GM18499 (cell line): ENCODE data around the gene SLC25A13.
"Not testable (repeated sequence)": the region's sequence is repeated elsewhere in the genome, so short reads cannot be mapped to it uniquely, and the experiment has no call there.

Experiments
- ATAC-seq: cut with Tn5 transposase; IDR thresholded peaks from one replicate; pipeline ENCODE4 v1.9.1; 2021; ENCODE audit warnings: moderate number of reproducible peaks; ENCODE audit not compliant: insufficient read depth, unreplicated experiment

SLC25A13 gene

DNA sequence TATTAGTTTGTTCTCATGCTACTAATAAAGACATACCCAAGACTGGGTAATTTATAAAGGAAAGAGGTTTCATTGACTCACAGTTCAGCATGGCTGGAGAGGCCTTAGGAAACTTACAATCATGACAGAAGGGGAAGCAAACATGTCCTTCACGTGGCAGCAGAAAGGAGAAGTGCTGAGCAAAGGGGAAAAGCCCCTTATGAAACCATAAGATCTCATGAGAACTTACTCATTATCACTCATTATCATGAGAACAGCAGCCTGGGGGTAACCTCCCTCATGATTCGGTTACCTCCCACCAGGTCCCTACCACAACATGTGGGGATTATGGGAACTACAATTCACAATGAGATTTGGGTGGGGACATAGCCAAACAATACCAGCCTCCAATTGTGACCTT, 4.9 kb upstream of the SLC25A13 start:
- not testable (repeated sequence) for ATAC-seq

DNA sequence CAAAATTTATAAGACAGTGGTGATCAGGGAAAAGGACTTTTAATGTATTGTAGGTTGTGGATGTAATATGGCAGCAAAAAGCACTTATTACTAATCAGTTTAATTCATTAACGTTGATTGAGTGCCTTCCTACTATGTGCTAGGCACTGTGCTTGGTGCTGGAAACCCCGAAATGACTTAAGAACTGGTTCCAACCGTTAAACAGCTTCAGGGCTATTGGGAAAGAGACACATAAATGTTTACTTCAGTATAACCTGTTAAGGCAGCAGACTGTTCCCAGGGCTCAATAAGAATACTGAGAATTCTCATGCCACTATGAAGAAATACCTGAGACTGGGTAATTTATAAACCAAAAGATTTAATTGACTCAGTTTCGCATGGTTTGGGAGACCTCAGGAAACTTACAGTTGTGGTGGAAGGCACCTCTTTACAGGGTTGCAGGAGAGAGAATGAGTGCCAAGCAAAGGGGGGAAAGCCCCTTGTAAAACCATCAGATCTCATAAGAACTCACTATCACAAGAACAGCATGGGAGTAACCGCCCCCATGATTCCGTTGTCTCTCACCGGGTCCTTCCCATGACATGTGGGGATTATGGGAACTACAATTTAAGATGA, 1.1 kb upstream of the SLC25A13 start:
- no peak for ATAC-seq

DNA sequence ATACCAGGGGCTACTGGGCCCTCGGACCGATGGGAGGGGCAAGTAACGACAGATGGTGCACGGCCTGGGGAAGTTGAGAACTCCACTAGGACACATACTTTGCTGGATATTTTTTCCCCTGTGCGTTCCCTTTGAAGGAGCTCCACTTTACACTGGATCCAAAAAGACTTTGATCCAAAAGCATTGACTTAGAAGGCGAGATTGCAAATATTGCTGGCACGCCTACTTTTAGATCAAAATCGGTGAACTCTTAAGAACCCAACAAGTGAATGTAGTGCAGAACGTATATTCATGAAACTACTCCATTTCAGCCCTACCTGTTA, 436 bp upstream of the SLC25A13 start:
- ATAC-seq = peak; percentile 5

DNA sequence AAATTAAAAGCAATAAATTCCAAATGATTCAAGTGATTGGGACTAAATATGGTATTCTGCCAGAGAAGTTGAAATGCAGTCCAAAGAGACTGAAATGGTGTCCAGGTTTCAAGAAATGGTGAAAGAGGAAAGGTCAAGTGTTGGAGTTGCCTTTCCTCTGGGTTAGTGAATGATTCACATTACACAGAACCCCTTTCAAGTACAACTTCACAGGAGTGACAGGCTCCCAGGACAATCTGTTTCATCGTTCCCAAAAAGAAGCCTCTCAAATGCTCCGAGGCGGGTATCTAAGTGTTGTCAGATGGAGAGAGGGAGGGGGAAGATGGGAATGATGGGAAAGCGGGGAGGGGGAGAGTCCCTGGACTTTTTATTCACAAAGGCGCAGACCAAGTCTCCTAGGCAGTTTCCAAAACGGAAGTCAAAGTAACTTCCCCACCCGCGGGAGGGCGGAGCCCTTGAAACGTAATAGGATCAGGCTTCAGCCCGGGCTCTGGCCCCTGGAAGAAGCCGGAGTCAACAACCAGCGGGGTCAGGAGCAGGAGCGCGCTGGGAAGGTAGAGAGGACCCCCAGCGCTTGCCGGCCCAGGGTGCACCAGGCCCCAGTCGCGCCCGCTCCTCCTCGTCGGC, 754 bp downstream of the SLC25A13 start:
- peak; percentile 26 for ATAC-seq

DNA sequence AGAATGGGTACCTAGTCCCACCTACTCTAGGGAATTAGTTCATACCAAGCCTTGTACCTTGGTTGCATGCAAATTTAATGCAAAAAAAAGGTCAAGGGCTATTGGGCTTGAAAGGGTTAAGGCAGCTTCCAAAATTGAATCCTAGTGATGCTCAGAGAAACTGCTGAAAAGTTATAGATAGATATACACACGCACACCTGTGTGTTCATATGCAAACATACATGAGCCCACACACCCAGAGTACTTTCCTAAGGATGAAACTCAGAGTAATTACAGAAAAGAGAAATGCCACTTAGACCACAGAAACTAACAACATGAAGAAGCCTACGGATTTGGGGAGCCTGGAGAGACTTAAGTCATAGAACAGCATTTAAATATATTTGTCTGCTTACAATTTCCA, 1.5 kb downstream of the SLC25A13 start:
- ATAC-seq = peak; percentile 44

DNA sequence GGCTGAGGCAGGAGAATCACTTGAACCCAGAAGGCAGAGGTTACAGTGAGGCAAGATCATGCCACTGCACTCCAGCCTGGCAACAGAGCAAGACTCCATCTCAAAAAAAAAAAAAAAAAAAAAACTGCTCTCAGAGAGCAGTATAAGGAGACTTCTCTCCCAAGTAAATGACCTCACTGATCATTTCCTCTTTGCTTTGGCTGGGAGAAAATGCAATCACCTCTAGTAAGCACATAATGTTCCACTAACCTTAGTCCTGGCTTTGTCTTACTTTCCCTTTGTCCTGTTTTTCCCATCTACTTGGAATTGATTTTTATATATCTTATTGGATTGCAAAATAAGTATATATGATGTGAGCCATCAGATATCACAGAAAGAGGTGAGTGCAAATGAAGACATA, 2.5 kb downstream of the SLC25A13 start:
- ATAC-seq = no peak

DNA sequence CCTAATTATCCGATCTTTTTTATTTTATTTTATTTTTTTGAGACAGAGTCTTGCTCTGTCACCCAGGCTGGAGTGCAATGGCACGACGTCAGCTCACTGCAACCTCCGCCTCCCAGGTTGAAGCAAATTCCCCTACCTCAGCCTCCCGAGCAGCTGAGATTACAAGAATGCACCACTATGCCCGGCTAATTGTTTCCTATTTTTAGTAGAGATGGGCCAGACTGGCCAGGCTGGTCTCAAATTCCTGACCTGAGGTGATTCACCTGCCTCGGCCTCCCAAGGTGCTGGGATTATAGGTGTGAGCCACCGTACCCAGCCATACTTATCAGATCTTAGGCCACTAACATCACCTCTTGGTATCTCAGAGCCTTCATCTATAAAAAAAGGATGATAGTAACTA, 4.9 kb downstream of the SLC25A13 start:
- no peak for ATAC-seq

DNA sequence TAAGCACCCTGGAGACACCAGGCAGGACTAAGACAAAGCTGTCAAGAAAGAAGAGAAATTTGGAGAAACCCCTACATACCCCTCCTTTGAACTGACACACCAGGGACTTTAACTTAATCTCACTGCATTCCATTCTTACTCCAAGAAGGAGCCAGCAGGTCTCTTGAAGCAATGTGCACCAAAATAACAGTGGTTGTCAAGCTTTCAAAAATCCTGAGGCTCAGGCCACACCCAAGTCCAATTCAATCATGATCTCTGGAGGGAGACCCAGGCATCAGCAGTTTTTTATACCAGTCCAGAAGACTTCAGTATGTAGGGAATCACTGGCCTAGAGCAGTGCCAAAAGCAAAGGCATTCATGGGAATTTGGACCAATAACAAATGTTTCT, 6.8 kb downstream of the SLC25A13 start:
- no peak for ATAC-seq

DNA sequence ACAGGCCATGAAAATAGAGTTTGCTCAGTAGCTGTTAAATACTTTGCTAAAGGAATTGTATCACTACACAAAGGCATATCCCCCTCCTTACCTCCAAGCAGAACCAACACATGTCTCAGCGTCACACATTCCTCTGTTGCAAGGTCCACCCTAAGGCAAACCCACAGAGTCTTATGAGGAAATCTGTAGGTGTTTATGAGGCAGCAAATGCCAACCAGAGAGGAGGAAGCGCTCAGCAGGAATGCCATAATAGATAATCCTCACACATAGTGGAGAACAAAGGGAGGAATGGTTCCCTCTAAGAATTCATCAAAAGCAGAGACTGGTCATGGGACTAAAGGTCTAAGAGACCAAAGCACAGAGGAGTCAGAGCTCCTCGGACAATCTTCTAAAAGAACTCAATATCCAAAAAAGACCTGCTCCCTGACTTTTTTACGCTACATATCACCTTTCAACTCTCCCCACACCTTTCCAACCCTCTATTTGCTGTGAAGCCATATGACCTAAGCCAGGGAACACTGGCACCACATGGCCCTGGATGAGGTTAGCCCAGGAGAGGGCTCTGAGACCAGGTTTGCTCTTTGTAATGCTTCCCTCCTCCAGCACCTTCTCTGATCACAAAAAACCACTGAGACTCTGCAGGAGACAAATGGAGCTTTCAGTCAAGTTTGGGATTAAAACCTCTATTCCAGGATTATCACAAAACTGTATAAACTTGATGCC, 7.3 kb downstream of the SLC25A13 start:
- no peak for ATAC-seq

DNA sequence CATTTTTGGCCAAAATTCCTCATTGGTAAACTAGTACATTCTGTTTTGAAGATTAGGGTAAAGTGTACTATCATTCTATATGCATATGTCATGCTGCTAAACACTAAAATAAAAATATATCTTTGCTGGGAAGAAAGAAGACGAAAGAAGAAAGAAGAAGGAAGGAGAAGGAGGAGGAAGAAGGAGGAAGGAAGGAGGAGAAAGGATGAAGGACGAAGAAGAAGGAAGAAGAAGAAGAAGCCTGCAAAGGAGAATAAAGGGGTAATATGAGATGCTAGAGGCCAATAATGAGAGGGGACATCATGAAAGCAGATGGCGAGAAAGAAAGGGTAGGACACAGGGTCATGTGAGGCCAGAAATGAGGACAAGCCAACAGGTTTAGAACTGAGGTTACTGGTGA, 8.0 kb downstream of the SLC25A13 start:
- ATAC-seq = no peak

DNA sequence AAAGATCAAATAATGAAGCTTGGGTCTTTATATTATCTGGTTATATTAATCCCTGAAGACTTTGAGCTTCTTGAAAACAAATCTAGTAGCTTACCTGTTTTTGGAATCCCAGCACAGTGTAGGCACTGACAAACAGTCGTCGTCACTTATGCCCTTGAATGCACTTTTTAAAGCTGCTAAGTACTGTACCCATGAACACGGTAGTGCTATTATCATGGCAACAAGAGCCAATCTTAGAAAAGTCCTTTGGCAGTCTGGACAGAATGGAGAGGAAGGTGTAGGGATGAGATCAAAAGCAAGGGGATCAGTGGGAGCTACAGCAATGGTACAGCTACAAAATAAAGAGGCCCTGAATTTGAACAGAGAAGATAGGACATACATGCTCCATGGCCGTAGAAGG, 9.4 kb downstream of the SLC25A13 start:
- no peak for ATAC-seq

DNA sequence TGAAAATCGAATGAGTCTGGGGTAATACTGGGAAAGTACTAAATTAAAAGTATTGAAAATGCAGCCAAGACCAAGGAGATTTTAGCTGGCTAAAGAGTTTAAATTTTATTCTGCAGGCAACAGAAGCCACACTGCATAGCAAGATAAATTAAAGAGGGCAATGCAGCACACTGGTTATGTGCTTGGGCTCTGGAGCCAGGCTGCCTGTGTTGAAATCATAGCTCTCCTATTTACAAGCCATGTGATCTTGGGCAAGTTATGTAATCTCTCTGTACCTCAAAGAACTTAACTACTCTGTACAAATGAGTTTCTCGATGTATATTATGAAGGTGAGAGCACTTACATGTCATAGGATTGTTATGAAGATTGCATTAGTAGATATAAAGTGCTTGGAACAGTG, 9.9 kb downstream of the SLC25A13 start:
- no peak for ATAC-seq

DNA sequence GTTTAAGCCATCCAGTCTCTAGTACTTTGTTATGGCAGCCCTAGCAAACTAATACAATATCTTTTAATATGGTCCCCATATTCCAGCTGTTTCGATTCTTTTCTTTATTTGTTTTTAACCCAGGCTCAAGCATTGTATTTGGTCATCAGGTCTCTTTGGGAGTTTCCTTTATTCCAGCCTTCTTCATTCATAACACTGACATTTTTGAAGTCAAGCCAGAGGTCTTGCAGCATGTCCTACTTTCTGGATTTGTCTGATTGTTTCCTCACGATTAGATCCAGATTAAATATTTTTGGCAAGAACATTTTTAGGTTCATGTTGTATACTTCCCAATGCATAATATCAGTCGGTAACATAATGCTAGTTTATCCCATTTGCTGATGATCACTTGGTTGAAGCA, 11.8 kb downstream of the SLC25A13 start:
- no peak for ATAC-seq

DNA sequence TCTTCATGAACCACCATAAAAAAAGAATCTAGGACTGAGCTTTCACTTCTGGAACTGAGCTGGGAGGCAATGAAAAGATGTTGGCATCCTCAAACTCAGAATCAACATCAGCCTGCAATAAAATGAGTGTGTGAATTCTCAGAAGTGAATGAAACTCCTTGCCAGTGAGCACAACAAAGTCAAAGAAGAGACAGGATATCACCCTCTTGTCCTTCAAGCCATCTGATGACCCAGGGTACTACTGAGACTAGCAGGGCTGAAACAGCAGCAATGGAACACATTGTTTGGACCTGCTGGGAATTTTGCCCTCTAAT, 13.0 kb downstream of the SLC25A13 start:
- ATAC-seq = no peak

DNA sequence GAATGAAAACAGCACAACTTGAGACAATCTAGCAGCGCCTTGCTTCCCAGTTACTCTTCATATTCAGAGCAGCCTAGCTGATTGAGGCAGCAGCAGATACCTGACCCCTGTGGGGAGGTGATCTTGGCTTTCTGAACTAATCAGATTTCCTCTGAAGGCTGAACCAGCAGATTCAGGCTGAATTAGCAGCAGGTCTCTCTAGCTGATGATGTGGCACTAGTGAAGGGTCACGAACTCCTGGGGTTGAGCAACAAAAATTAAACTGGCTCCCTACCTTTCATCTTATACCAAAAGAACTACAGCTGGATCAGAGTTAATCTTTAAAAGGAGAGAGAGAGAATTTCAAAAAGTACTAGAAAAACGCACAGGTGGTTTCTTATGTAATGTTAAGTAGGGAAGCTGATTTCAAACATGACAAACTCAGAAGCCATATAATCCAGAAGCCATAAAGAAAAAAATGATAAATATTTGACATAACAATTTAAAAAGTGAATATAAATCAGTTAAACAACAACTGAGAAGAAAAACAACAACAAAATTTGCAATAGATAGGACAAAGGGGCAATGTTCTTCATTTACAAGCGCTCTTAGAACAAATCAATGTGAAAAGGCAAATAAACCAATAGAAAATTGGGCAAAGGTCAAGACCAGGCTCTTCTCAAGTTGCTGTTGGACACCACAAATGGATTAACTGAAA, 13.5 kb downstream of the SLC25A13 start:
- no peak for ATAC-seq

DNA sequence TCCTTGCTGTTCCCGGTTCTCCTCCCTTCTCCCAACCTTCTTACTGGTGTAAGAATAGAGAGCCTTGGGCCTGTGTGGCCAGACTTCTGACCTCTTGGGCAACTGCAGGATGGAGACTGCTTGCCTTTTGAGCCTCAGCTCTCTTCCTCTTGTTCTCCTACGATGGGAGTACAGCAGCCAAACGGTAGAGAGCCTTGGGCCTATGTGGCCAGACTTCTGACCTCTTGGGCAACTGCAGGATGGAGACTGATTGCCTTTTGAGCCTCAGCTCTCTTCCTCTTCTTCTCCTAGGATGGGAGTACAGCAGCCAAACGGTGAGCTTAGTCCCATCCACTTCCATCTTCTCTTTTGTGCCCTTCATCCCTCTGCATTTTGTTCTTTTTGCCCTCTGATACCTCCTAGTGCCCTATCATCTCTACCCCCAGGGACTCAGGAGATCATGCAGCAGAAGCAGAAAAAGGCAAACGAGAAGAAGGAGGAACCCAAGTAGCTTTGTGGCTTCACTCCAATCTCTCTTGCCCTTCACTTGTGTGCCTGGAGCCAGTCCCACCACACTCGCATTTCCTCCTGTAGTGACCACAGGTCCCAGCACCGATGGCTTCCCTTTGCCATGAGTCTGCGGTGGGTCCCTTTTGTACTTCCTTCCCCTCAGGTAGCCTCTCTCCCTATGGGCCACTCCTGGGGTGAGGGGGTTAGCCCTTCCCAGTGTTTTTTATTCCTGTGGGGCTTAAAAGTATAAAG, 15.3 kb downstream of the SLC25A13 start:
- ATAC-seq = no peak

DNA sequence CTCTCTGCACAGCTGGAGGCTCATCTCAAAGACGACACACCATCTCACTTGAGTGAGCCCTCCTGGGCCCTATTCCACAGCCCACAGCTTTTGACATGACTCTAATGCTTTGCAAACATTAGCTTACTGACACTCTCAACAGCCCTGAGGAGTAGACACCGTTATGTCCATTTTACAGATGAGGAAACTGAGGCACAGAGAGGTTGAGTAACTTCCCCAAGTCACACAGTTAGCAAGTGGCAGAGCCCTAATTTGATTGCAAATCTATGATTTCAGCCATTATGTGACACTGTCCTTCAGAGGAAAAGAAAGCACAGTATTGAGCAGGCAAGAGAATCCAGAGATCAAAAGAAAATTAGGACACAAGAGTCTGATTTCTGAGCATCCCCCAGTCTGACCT, 16.0 kb downstream of the SLC25A13 start:
- ATAC-seq = no peak

DNA sequence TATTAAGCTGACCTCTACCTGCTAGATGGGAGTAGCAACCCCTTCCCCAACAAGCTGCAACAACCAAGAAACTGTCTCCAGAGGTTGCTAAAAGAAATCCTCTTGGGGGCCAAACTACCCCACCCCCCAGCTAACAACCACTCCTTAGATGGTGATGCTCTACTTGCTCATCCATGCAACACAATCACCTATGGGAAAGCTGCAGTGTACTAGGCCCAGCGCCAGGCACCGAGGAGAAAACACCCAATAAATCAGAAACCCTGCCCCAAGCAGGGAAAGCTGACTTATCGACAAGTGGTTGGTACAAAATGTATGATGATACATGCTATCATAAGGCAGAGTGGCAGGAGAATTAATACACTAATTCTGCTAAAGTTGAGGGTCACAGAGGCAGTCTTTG, 17.3 kb downstream of the SLC25A13 start:
- no peak for ATAC-seq

DNA sequence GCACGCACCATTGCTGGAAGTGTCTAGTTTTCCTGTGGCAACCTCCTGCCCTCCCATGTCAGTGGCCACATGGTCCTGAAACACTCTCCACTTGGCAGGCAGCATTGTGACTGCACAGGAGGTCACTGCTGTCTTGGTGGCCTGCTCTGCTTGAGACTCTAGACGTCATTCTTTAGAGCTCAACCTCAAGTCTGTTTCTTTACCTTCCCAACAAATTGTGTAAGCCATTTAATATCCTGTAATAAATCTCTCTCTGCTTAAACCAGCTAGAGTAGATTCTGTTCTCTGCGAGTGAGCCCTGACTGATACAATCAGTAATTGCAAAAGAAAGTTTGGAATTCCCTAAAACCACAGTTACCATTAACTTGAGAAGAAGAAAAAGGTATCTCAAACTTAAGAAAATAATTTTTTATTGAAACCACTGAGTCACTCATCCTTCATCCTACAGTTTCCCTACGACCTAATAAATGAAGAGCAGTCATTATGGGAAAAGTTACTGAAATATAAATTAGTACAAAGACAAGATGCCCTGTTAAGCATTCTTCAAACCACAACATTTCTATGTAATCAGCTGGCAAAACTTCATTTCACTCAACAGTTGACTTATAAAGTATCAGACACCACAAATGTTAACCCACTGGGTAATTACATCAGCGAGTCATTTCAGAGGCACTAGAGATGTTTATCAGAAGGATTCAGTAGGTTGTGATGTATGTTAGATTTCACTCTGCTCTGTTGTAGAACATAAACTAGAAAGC, 18.0 kb downstream of the SLC25A13 start:
- no peak for ATAC-seq

DNA sequence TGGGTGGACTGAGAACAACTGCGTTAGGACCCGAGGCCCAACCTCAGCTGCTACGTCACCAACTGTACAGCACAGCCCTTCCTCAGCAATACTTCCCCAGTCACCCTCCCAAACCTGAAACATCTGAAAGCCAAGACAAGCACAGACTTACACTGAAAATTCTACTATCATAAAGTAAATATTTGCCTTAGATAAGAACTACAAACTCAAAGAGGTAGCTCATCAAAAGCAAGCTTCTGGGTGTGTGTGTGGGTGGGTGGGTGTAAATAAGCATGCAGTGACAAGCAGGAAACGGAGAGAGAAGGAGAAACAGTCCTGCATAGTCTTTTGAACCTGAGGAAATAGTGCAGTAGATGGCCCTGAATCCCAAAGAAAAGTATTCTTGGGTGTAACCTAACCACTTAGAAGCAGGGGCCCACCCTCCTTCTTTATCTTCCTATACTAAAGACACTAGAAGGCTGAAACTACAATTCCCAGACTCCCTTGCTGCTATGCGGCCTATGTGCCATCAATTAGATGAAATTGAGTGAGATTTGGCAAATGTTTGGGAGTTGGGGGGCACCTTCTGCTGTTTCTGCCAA, 18.7 kb downstream of the SLC25A13 start:
- no peak for ATAC-seq
